SK-N-MC (cell line): Measurements from ENCODE around the gene RYR3.
"Not testable (repeated sequence)": the region's sequence is repeated elsewhere in the genome, so short reads cannot be mapped to it uniquely, and the experiment has no call there.

ENCODE experiments used
- DNase-seq: peaks from one replicate; pipeline ENCODE4 v3.0.0-alpha.2; 2011; ENCODE audit warnings: low read depth, low spot score
- H3K27ac ChIP-seq: fragments of 200-600 bp; sonication (generic); 2 replicates; pipeline ENCODE4 v1.5.1; 2016; ENCODE audit warnings: mixed run types
- H3K36me3 ChIP-seq: fragments of 200-600 bp; sonication (generic); 2 replicates; pipeline ENCODE4 v1.6.1; 2017; ENCODE audit warnings: antibody characterized with exemption, low read length, mixed read lengths; ENCODE audit not compliant: insufficient read depth
- H3K4me3 ChIP-seq: fragments of 200-600 bp; sonication (generic); 2 replicates; pipeline ENCODE4 v1.5.1; 2016
- H3K9ac ChIP-seq: fragments of 200-600 bp; sonication (generic); 2 replicates; pipeline ENCODE4 v1.8.0; 2017; ENCODE audit warnings: mixed run types, mixed read lengths; ENCODE audit not compliant: insufficient read length
- H3K9me3 ChIP-seq: fragments of 200-600 bp; sonication (generic); 2 replicates; pipeline ENCODE4 v1.6.1; 2017; ENCODE audit warnings: low read depth, mild to moderate bottlenecking, antibody characterized with exemption, low read length, moderate library complexity, mixed read lengths
- EZH2 ChIP-seq: fragments of 200-600 bp; sonication (generic); IDR thresholded peaks from one replicate; pipeline ENCODE4 v1.6.1; 2017; ENCODE audit warnings: antibody characterized with exemption
- FOXP2 ChIP-seq: optimal IDR thresholded peaks from 2 replicates; pipeline ENCODE3; 2011; ENCODE audit warnings: mild to moderate bottlenecking, moderate library complexity; ENCODE audit not compliant: insufficient read depth; ENCODE audit errors: extremely low read length, control extremely low read depth
- POLR2AphosphoS5 ChIP-seq: IDR thresholded peaks from 2 replicates; pipeline ENCODE4 v1.6.1; 2012; ENCODE audit warnings: mild to moderate bottlenecking, low read depth, low read length, borderline replicate concordance

The RYR3 gene

GRCh38 chr15:33810073-33810595 is 499.4 kb downstream of the RYR3 start:
- no peaks in the 10 kb centered on the region for H3K9me3 ChIP-seq
- no peak for DNase-seq

DNA sequence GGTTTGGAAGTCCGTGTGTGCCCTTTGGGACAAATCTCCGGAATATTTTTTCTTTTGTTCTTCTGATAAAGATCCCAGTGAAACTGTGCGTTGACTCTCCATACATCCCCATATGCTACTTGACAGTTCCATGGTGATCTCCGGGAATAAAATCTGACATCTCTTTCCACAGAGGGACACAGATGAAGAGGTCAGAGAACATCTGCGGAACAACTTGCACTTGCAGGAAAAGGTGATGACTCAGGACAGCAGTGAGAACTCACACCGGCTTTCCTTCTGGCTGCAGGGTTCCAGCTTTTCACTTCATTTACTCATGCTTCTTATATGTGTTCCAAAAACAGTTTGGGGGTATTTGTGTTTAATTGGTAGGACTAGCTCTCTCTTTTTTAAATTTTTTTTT is 500.0 kb downstream of the RYR3 start:
- Histone ChIP-seq H3K9ac (no peak overlapping the region), H3K27ac (no peak overlapping the region), H3K4me3 (no peak overlapping the region), H3K36me3 (no peaks in the 10 kb centered on the region), H3K9me3 (no peaks in the 10 kb centered on the region)
- DNase-seq = no peak
- TF ChIP-seq EZH2 (no peak), FOXP2 (no peak), POLR2AphosphoS5 (no peak)

More at GRCh38 chr15:33810073-33810595, 499.4 kb downstream of the RYR3 start:
- no peak overlapping the region for H3K9ac ChIP-seq
- no peak overlapping the region for H3K4me3 ChIP-seq
- no peak overlapping the region for H3K27ac ChIP-seq
- no peaks in the 10 kb centered on the region for H3K36me3 ChIP-seq
- TF ChIP-seq EZH2 (no peak), FOXP2 (no peak), POLR2AphosphoS5 (no peak)

GRCh38 chr15:33813891-33814290 is 503.1 kb downstream of the RYR3 start:
- H3K36me3 ChIP-seq = no peaks in the 10 kb centered on the region
- TF ChIP-seq EZH2 (no peak), POLR2AphosphoS5 (no peak), FOXP2 (no peak)
- no peak for DNase-seq

GRCh38 chr15:33819499-33819898 is 508.7 kb downstream of the RYR3 start:
- H3K4me3 ChIP-seq, DNase-seq, H3K9me3 ChIP-seq, H3K9ac ChIP-seq, H3K27ac ChIP-seq, H3K36me3 ChIP-seq: not testable (repeated sequence)

More at GRCh38 chr15:33813891-33814290, 503.1 kb downstream of the RYR3 start:
- Histone ChIP-seq H3K9me3 (no peaks in the 10 kb centered on the region), H3K4me3 (no peak overlapping the region), H3K9ac (no peak overlapping the region), H3K27ac (no peak overlapping the region)

DNA sequence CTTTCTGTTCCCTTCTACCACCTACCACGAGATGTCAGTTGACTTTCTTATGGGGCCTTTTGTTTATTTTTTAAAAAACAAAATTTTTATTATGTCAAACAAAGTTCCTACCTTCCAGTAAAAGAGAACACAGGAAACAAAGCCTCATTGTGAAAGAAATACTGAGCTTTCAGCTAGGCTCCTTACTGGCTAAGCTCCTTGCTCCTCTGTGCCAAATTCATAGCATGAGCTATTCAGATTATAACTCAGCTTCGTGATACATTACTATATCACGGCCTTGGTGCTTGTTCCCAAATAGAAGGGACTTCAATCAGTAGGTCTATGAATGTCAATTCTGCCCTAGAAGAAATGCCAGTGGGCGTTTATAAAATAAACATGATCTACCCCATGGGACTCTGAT is 511.7 kb downstream of the RYR3 start:
- no peaks in the 10 kb centered on the region for H3K36me3 ChIP-seq
- no peak for DNase-seq
- no peaks in the 10 kb centered on the region for H3K9me3 ChIP-seq
- H3K27ac ChIP-seq = no peak overlapping the region
- no peak for TF ChIP-seq FOXP2
- no peak for TF ChIP-seq EZH2
- no peak for TF ChIP-seq POLR2AphosphoS5
- no peak overlapping the region for H3K9ac ChIP-seq
- H3K4me3 ChIP-seq = no peak overlapping the region

DNA sequence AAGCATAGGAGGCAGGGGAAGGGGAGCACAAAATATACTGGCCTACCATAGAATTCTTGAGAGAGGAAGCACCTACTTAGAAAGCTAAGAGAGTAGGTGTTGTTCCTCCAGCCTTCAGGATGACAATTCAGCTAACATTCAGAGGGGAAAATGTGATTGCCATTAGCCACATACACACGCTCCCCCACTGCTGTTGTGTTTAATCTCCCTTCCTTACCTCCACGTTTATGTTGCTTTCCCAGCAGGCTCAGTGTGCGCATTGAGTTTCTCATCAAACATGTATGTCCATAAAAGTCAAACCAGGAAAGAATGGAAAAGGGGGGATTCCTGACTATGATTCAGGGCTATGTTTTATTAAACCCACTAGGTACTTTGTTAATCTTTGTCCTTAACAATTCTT is 512.4 kb downstream of the RYR3 start:
- TF ChIP-seq EZH2 = no peak
- no peak for TF ChIP-seq FOXP2
- no peak for TF ChIP-seq POLR2AphosphoS5
- DNase-seq = no peak
- H3K9me3 ChIP-seq = no peaks in the 10 kb centered on the region
- H3K9ac ChIP-seq = no peak overlapping the region
- no peaks in the 10 kb centered on the region for H3K36me3 ChIP-seq
- no peak overlapping the region for H3K27ac ChIP-seq
- H3K4me3 ChIP-seq = no peak overlapping the region

DNA sequence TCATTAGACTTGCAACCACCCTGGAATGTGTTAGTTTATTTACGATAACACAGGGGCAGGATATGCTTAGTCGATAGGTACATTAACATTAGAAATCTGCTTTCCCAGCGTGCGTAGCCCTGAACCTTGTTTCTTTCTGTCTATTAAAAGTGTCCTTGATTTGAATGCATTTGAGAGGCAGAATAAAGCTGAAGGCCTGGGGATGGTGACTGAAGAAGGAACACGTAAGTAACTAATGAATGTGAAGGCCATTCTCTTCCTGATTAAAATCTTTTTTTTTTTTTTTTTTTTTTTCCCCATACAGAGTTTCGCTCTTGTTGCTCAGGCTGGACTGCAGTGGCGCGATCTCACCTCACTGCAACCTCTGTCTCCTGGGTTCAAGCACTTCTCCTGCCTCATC is 514.7 kb downstream of the RYR3 start:
- no peak overlapping the region for H3K9ac ChIP-seq
- H3K4me3 ChIP-seq = no peak overlapping the region
- no peaks in the 10 kb centered on the region for H3K9me3 ChIP-seq
- TF ChIP-seq FOXP2 (no peak), POLR2AphosphoS5 (no peak), EZH2 (no peak)
- no peak overlapping the region for H3K27ac ChIP-seq
- no peak for DNase-seq
- no peaks in the 10 kb centered on the region for H3K36me3 ChIP-seq

GRCh38 chr15:33826201-33826600 is 515.4 kb downstream of the RYR3 start:
- TF ChIP-seq POLR2AphosphoS5 = no peak
- Histone ChIP-seq H3K36me3 (no peaks in the 10 kb centered on the region), H3K9ac (no peak overlapping the region), H3K27ac (no peak overlapping the region), H3K4me3 (no peak overlapping the region), H3K9me3 (no peaks in the 10 kb centered on the region)
- DNase-seq = no peak

- no peak overlapping the region for H3K9ac ChIP-seq
- no peak overlapping the region for H3K27ac ChIP-seq
- TF ChIP-seq EZH2 (no peak), FOXP2 (no peak), POLR2AphosphoS5 (no peak)
- no peaks in the 10 kb centered on the region for H3K36me3 ChIP-seq
- H3K4me3 ChIP-seq = no peak overlapping the region
- no peaks in the 10 kb centered on the region for H3K9me3 ChIP-seq
- DNase-seq = no peak
Measured at GRCh38 chr15:33830351-33830750, 519.6 kb downstream of the RYR3 start.

DNA sequence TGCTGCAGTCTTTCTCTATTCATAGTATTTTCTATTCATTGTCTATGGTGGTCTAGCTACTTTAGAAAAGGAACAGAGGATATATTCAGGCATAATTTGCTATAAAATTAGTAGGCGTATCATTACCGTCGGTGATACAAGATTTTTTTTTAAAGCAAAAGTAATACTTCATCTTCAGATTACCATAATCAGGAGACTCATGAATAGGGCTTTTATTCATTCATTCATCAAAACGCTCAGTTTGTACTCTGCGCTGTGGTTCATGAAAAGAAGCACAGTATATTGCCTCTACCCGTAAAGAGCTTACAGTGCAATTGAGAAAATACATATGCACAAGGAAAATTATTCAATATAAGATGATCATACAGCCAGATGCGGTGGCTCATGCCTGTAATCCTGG is 520.9 kb downstream of the RYR3 start:
- Histone ChIP-seq H3K9ac (no peak overlapping the region), H3K36me3 (no peaks in the 10 kb centered on the region), H3K4me3 (no peak overlapping the region), H3K27ac (no peak overlapping the region), H3K9me3 (no peaks in the 10 kb centered on the region)
- TF ChIP-seq EZH2 = no peak
- no peak for TF ChIP-seq FOXP2
- no peak for TF ChIP-seq POLR2AphosphoS5
- no peak for DNase-seq
